Measurements from ENCODE around the gene CERS1. TPM values are rescaled to one million over a fixed set of nuclear protein-coding genes. Genes with fewer than 3 reads are reported as not detected.

CERS1 gene
- total RNA-seq, 1 donor from 2014 or later: 15.7 TPM

DNA sequence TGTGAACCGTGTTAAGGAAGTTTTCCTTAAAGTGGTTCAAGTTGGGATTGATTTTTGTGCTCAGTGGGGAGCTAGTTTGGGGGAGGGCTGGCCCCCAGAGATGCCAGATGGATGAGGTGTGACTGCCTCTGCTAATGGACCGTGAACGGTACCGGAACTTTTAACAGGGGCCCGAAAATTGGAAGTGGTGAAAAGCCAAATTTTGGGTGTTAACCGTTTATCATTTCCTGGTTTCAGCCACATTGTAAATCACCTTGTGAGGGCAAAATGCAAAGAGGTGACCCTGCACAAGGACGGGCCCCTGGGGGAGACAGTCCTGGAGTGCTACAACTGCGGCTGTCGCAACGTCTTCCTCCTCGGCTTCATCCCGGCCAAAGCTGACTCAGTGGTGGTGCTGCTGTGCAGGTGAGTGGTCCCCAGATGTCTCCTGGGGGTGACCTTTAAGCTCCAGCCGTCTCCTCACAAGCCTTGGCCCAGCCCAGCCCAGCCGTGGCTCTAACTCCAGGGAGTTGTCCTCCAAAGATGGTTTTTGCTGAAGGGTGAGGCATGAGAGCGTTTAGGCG, 46.0 kb downstream of the CERS1 start:
- H3K27ac Mint-ChIP-seq (ENCODE audit: unreplicated experiment): peak overlapping the region; percentile 67
- H3K4me3 Mint-ChIP-seq (ENCODE audit: unreplicated experiment): no peak overlapping the region
- TF ChIP-seq, protein P1, sequence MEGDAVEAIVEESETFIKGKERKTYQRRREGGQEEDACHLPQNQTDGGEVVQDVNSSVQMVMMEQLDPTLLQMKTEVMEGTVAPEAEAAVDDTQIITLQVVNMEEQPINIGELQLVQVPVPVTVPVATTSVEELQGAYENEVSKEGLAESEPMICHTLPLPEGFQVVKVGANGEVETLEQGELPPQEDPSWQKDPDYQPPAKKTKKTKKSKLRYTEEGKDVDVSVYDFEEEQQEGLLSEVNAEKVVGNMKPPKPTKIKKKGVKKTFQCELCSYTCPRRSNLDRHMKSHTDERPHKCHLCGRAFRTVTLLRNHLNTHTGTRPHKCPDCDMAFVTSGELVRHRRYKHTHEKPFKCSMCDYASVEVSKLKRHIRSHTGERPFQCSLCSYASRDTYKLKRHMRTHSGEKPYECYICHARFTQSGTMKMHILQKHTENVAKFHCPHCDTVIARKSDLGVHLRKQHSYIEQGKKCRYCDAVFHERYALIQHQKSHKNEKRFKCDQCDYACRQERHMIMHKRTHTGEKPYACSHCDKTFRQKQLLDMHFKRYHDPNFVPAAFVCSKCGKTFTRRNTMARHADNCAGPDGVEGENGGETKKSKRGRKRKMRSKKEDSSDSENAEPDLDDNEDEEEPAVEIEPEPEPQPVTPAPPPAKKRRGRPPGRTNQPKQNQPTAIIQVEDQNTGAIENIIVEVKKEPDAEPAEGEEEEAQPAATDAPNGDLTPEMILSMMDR (IDR thresholded peaks at IDR 0.05; ENCODE audit: unreplicated experiment): no peak
- H3K27me3 Mint-ChIP-seq (ENCODE audit: unreplicated experiment): peaks cover 10% of the 10 kb centered on the region
- H3K4me1 Mint-ChIP-seq (ENCODE audit: unreplicated experiment): peaks cover 5% of the 10 kb centered on the region
- DNase-seq (ENCODE audit: low spot score): no peak
- peaks cover 52% of the 10 kb centered on the region for H3K36me3 Mint-ChIP-seq (ENCODE audit: low read depth, unreplicated experiment)
- H3K9me3 Mint-ChIP-seq (ENCODE audit: unreplicated experiment): no peaks in the 10 kb centered on the region

DNA sequence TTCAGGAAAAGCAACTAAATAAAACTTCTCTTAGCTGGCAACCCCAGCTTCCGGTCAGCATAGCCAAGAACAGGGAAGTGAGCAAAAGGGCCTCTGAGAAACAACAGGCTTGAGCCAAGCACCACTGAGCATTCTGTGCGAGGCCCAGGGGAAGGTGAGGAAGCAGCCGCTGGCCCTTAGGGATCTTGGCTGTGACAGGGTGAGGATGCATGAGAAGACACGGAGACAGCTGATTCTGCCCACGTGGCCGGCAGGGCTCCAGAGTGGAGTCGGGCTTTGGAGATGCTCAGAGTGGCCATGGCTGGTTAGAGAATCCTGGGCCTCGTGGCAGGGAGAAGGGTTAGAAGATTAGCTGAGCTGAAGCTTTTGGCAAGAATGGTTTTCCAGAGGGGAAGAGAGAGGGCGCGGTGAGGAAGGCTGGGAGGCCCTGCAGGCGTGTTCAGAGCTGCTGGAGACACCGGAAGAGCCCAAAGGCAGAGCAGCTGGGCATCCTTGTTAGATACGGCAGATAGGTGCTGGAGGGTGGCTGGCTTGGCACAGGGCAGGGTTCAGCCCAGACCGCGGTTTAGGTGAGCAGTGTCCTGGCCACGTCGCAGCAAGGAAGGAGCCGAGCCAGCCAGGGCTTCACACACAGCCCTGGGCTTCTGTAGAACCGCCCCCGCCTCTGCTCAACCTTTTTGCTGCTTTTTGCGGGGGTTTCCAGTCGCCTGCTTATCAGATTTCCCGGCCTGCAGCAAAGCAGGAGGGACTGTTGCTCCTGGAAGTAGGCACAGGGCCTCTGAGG, 46.9 kb downstream of the CERS1 start:
- H3K27ac Mint-ChIP-seq (ENCODE audit: unreplicated experiment): no peak overlapping the region
- peaks cover 45% of the 10 kb centered on the region for H3K36me3 Mint-ChIP-seq (ENCODE audit: low read depth, unreplicated experiment)
- H3K4me1 Mint-ChIP-seq (ENCODE audit: unreplicated experiment): peaks cover 5% of the 10 kb centered on the region
- DNase-seq (ENCODE audit: low spot score): no peak
- peaks cover 10% of the 10 kb centered on the region for H3K27me3 Mint-ChIP-seq (ENCODE audit: unreplicated experiment)
- TF ChIP-seq, protein P1 (IDR thresholded peaks at IDR 0.05; ENCODE audit: unreplicated experiment): no peak
- H3K4me3 Mint-ChIP-seq (ENCODE audit: unreplicated experiment): no peak overlapping the region
- no peaks in the 10 kb centered on the region for H3K9me3 Mint-ChIP-seq (ENCODE audit: unreplicated experiment)

DNA sequence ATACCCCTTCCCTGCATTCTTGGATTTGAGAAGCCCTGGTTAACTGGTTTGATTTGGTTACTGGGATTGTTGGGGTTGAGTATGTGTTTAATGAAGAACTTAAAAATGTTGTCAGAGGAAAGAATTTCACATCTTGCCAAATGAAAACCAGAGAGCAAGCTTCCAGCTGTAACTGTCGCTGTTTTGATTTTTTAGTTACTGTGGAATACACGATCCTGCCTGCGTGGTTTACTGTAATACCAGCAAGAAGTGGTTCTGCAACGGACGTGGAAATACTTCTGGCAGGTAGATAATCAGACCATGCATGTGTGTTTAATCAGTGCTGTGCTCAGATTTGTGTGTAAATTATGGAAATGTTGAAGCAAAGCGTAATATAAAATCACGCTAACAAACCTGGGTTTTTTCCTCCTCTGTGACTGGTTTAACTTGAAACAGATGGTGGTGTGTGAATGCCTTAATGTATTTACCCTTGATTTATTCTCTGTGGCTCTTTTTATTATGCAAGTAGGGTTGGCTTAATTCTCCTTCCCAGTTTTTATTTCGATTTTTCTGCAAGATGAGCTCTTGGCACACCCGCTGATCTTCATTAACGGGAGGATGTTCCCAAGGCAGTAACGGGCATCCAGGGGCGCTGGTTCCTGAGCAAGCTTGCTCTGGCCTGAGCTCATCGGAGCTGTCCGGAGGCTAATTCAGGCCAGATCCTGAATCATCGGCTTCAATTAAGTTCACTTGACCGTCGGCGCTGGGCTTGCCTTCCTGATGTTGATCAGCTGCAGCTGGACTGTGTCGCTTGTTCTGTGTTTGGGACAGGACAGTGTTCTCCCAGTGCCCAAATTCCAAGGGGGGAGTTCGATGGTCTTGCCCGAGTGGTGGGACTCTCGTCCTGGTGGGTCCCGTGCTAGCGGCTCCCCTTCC, 48.2 kb downstream of the CERS1 start:
- TF ChIP-seq, protein P1 (IDR thresholded peaks at IDR 0.05; ENCODE audit: unreplicated experiment): no peak
- peaks cover 4% of the 10 kb centered on the region for H3K27me3 Mint-ChIP-seq (ENCODE audit: unreplicated experiment)
- peaks cover 37% of the 10 kb centered on the region for H3K36me3 Mint-ChIP-seq (ENCODE audit: low read depth, unreplicated experiment)
- no peaks in the 10 kb centered on the region for H3K9me3 Mint-ChIP-seq (ENCODE audit: unreplicated experiment)
- no peak for DNase-seq (ENCODE audit: low spot score)
- H3K4me3 Mint-ChIP-seq (ENCODE audit: unreplicated experiment): no peak overlapping the region
- no peak overlapping the region for H3K27ac Mint-ChIP-seq (ENCODE audit: unreplicated experiment)
- peaks cover 5% of the 10 kb centered on the region for H3K4me1 Mint-ChIP-seq (ENCODE audit: unreplicated experiment)

DNA sequence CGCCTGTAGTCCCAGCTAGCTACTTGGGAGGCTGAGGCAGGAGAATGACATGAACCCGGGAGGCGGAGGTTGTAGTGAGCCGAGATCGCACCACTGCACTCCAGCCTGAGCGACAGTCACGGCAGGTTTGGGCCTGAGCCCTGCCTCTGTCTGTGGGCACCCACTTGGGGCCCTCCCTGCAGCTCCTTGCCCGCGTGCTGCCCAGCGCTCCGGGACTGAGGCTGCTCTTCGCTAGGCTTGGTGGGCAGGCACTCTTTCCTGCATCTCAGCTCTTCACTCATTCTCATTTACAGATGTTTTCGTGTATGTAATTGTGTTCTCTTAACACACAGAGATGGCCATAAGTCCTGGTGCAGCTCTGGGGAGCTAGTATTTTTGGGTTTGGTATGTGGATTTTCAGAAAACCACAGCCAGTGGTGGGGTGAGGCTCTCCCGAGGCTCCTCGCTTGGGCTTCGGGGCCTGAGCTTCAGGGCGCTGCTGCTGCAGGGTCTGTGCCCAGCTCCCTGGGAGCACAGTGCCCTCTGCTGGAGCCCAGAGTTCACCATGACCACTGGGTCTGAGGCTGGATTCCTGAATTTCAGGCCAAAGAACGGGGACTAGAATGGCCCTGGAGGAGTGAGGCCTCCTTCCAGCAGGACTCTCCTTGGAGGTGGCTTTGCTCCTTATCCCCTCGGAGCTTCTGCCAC, 49.0 kb downstream of the CERS1 start:
- H3K27ac Mint-ChIP-seq (ENCODE audit: unreplicated experiment): no peak overlapping the region
- peaks cover 7% of the 10 kb centered on the region for H3K4me1 Mint-ChIP-seq (ENCODE audit: unreplicated experiment)
- TF ChIP-seq, protein P1 (IDR thresholded peaks at IDR 0.05; ENCODE audit: unreplicated experiment): peak; percentile 69
- peak; percentile 81 for DNase-seq (ENCODE audit: low spot score)
- H3K27me3 Mint-ChIP-seq (ENCODE audit: unreplicated experiment): peaks cover 7% of the 10 kb centered on the region
- no peaks in the 10 kb centered on the region for H3K9me3 Mint-ChIP-seq (ENCODE audit: unreplicated experiment)
- no peak overlapping the region for H3K4me3 Mint-ChIP-seq (ENCODE audit: unreplicated experiment)
- H3K36me3 Mint-ChIP-seq (ENCODE audit: low read depth, unreplicated experiment): peaks cover 36% of the 10 kb centered on the region

Data from endothelial cell (in vitro differentiated cells).